DMS53 treated with DMSO at 0.1 percent for 48 hours (cell line): Measurements from ENCODE around the gene FGF19.

Experiments used
- DNase-seq: peaks from one replicate; lab custom pipeline; 2025; ENCODE audit not compliant: unreplicated experiment; lab: John Stamatoyannopoulos, UW

Gene FGF19, protein sequence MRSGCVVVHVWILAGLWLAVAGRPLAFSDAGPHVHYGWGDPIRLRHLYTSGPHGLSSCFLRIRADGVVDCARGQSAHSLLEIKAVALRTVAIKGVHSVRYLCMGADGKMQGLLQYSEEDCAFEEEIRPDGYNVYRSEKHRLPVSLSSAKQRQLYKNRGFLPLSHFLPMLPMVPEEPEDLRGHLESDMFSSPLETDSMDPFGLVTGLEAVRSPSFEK

DNA sequence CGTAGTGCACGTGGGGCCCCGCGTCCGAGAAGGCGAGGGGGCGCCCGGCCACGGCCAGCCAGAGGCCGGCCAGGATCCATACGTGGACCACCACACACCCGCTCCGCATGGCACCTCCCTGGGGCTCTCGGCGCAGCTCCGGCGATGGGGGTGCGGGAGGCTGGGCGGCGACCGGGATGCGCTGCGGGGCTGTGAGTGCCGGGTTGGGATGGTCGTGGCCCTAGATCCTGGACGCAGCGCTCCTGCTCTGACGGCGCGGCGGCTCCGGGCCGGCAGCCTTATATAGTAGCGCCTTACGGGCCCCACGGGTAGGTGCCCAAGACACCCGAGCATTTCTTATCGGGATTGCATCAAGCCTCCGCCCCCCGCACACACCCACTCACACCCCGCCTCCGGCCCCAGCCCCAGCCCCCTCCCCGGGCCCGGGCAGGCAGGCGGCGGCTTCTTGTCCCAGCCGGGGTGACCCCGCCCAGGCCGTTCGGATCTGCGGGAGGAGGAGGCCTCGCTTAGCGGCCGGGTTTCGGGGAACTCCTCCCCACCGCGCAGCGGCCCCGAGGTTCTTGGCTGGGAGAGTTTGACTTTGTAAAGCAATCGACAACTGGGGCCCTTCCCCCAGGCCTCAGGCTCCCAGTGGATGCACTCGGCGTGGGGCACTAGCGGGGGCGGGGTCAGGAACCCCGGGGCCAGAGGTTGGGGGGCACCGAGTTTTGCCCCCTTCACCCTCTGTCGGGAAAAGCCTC is at the start of gene FGF19:
FGF19 (minus strand) TSS at position 255 of the 740 bp plus-strand sequence; CDS start at position 109, 146 bp downstream.
- DNase-seq: no peak

DNA sequence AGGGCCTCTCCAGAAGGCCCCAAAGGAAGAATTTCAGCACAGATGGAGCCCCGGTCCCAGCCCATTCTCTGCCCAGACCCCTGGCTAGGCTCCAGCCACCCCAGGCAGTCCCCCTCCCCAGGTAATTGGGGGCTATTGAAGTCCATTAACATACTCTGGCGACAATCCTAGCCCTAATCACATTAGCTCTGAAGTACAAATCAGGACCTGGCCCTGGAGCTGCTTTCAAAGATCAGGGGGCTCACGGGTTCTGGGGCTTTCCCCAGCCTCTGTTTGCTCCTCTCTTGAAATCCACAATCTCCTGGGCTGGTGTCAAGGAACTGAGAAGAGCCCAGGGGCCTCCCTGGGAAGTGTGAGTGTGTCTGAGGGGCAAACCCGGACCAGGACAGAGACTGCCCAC is 49.1 kb upstream of the FGF19 start:
- no peak for DNase-seq

DNA sequence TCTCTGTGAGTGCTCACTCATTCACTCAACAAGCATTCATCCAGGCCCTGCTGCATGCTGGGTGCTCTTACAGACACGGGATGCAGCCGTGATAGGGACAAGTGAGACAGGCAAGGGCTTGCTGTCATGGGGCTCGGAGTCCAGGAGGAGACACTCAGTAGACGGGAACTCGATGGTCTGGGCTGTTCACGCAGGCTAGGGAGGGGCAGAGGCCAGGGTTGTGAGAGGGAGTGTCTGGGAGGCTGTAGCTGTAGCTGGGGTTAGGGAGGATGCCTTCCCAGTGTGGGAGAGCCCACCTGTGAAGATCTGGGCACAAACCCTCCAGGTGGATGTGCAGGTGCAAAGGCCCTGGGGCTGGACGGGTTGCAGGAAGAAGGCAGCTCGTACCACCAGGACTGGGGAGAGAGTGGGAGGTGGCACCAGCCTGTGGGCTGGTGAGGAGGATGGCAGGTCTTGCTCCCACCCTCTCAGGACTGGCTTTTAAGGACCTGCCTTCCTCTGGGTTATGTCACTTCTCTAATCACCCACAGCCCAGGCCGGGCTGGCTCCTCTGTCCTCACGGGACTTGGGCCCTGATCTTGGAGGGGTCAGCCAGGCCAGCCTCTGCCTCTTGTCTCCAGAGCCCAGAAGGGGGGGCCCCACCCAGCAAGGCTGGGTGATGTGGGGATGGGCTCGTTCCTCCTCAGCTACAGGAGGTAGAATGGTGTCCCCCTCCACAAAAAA is 47.2 kb upstream of the FGF19 start:
- no peak for DNase-seq

DNA sequence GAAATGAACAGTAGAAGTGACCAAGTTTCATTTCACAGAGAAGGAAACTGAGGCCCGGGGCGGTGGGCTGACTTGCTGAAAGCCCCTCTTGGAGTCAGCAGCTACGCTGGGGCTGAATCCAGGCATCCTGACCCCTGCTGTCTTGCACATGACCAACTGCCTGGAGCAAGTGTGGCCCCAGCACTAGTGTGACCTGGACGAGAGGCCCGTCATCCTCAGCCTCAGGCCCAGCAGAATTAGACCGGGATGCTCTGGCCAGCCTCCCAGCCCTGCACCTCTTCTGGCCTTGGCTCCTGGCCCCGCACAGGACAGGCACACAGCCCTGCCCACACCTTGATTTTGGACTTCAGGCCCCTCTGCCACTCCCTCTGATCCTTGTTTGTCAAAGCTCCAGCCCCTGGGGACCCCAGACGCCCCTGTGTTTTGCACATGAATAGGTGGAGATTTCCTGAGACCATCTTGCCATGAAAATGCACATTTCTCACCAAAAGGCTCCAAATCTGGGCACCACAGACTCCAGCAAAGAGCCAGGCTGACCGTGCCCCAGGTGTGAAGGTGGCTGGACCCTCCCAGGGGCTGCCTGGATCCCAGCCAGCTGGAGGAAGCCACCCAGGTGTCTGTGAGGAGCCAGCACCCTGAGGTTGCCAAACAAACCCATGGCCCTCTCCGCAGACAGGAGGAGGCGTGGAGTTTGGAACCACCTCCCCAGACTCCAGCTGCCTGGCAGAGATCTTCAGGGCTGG is 46.5 kb upstream of the FGF19 start:
- DNase-seq: no peak

DNA sequence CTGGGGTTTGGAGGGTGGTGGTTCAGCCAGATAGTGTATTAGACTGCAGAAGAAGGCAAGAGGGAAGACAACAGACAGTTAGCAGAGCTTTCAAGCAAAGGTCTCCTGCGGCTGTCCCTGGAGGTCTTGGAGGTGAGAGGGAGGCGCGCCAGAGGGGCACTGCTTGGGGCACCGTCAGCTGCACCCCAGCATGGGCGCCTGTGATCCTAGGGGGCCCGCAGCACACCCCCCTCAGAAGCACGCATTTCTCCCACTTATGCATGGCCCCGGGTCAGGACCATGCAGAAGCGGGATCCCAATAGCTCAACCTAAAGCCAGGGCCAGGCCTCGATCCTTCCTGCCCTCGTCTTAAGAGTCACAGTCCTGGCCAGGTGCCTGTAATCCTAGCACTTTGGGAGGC is 44.8 kb upstream of the FGF19 start:
- no peak for DNase-seq

DNA sequence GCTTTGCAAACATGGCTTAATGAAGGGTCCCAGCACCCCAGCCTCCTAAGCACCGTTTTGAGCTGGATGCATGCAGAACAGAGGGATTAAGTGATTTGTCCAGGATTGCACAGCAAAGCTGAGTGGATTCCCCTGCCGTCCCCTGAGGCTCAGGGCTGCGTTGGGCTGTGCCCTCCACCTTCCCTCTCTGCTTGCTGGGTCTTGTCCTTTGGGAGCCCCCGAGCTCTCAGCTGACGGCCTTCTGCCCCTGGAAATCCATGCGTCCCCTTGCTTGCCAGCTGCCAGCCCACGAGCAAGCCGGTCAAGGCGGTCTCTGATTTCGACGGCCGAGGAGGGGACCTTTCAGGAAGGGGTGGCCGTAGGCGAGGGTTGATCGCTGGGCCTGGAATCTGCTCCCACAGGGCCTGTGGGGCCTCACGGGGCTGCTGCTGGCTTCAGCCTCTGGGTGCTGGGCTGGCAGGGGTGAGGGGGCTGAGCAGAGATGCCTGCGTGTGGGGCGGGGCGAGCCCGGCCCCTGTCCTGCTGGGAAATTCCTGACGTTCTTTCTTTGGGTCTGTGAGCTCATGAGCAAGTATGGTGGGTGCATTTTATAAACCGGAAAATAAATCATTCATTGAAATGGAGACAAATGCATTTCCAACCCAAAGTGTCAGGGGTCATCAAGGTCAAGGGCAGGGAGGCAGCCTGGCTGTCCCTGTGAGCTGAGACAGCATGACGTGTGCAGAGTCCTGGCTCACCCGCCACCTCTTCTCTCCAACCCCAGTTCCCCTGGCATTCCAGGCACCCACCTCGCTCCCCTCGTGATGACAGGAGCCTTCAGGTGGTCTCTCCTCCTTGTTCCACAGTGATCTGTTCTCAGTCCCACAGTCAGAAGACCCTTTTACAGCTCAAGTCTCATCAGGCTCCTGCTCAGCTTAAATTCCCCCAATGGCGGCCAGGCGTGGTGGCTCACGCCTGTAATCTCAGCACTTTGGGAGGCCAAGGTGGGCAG is 43.2 kb upstream of the FGF19 start:
- DNase-seq: no peak

DNA sequence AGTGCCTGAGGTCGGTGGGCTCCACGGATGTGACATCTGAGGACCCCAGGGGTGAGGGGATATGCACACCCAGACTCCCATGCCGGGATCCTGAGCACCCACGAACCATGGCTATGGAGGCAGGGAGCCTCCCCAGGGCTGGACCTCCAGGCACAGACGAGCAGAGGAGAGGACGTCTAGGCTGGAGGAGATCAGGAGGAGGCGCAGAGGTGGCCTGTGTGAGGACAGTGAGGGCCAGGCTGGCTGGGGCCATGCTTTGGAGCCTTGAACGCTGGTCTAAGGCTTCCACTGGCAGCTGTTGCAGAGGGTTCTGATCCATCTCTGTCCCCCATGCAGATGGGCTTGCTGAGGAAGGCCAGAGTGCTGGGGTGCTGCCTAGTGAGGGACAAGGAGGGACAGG is 42.3 kb upstream of the FGF19 start:
- no peak for DNase-seq

DNA sequence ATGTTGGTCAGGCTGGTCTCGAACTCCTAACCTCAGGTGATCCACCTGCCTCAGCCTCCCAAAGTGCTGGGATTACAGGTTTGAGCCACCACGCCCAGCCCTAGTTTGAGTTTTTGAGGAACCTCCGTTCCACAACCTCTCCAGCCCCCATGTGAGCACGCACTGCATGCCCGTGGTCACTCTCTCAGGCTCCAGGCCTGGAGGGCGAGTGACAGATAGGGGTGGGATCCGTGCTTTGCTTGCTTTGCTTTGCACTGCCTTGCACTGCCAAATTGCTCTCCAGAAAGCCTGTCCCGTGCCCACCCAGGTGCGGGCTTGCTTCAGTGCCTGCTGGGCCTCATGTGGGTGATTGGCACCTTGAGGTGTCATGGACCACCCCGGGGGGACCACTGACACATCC is 41.4 kb upstream of the FGF19 start:
- no peak for DNase-seq

DNA sequence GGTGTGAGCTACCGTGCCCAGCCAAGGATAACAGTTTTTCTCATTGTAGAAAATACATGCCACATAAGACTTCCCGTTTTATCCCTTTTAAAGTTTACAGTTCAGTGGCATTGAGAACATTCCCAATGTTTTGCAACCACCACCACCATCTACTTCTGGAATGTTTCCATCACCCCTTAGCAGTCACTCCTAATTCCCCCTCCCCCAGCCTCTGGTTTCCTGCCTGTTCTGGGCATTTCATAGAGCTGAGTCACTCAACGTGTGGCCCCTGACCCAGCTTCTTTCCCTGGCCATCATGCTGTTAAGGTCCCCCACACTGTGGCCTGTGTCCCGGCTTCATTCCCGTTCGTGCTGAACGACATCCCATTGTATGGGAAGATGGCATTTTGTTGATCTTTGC is 40.6 kb upstream of the FGF19 start:
- DNase-seq: no peak

DNA sequence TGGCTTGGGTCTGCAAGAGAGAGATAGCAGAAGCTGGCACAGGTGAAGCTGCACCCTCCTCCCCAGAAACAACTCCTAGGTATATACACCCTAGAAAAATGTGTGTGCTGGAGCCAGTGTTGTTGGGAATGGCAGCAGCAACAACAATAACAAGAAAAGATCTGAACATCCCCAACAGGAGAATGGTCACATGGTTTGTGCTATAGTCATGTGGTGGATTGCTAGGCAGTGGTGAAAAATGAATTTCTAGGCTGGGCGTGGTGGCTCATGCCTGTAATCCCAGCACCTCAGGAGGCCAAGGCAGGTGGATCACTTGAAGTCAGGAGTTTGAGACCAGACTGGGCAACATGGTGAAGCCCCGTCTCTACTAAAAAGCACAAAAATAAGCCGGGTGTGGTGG is 31.0 kb upstream of the FGF19 start:
- DNase-seq: no peak

DNA sequence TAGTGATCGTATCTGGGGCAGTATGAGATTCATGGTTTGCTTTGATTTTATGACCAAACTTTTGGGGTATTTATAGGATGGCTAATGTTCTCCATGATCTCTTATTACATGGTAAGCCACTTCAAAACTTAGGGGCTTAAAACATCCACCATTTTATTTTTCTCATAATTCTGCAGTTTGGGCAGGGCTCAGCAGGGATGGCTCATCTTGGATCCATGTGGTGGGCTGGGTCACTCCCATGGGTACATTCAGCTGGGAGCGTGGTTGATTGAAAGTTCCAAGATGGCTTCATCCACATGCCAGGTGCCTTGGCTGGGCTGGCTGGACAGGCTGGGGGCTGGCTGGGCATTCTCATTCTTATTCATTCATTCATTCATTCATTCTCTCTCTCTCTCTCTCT is 30.5 kb upstream of the FGF19 start:
- DNase-seq: no peak

DNA sequence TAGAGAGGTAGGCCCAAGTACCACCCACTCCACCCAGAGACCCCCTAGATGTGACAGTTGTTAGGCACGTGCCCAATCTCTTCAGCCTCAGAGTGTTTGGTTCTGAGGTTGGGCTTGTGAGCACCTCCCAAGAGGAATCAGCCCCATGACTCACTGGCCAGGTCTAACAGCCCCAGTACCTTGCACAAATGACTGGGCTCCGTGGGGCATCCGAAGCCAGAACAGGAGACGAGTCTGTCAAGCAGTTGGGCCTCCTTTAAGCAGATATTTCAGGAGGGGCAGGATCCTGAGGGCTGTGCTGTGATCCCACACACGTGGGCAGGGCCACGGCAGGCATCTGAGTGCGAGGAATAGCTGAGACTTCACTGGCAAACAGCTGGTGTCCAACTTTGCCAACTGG is 29.1 kb upstream of the FGF19 start:
- no peak for DNase-seq

DNA sequence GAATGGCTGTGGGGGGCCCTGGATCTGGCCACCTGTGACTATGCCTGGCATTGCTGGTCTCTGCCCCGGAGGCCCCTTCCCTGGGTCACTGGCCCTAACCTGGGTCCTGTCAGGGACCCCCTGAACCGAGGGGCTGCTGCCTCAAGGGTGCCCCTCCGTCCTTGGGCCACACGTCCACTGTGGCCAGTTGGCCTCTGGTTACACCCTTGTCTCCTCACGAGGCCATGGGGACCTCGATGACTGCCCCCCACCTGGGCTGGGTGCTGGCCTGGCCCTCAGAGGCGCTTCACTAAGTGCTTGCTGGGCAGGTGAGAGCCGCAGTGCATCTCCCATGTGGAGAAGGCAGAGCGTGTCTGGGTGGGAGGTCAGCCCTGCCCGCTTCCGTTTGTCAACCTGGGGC is 27.3 kb upstream of the FGF19 start:
- no peak for DNase-seq

DNA sequence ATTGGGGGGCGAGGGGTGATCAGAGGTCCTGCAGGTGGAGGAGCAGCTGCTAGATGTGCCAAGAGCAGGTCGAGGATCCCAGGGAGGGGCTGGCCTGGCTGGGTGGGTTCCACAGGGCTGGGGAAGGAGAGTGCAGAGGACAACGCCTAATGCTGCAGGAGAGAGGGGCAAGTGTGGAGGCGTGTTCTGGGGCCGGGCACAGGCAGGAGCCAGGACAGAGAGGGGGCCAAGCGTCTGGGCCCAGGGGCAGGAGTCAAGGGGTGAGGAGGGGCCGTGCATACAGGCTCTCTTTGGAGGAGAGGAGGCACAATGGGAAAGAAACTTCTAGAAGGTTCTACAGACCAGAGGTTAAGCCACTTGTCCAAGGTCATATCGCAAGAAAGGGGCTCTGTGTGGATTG is 26.7 kb upstream of the FGF19 start:
- no peak for DNase-seq

DNA sequence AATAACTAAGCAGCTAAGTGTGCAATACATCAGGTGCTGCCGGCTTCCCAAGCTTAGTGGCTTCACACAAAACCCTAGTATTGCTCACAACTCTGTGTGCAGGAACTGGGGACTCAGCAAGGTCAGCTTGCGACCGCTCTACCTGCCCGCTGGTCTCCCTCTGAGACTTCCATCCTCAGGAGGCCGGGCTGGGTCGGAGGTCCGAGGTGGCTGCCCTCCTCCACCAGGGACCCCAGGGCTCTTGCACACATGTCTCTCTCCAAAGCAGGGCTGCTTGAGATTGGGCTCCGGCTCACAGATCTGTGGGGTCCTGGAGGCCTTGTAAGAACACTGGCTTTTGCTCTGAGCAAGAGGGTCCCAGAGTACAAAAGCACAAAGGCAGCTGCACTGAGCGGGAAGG is 25.4 kb upstream of the FGF19 start:
- no peak for DNase-seq

DNA sequence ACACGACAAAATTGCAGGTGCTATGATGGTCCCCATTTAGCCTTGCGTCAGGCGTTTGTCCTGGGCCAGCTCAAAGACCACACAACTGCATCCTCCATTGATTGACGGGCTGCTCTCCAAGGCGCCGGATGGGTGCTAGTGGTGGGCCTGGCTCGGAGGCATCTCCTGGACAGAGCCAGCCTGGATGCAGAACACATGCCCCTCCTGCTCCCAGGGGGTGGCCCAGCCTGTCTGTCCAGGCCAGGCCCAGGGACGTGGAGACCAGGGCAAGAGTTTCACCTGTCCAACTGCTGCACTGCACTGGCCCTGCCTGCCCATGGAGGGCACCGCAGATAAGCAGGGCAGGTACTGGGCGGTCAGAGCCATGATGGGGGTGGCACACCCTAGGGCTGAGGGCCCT is 23.4 kb upstream of the FGF19 start:
- DNase-seq: no peak

DNA sequence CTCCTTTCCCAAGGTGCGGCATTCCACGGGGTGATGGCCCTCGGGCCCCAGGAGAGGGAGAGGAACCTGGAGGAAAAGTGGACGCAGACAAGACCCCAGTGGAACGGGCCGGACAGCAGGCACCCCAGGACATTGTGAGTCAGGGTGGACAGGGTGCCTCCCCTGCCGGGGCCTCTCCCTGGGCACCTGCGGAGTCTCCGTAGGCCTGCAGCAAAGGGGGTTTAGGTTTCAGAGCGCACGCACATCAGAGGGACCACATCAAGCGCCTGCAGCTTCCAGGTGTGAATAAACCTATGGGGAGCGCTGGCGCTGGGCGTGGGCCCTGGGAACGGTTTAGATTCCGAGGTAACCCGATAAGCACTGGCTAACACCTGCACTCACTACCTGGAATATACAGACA is 22.7 kb upstream of the FGF19 start:
- DNase-seq: no peak

DNA sequence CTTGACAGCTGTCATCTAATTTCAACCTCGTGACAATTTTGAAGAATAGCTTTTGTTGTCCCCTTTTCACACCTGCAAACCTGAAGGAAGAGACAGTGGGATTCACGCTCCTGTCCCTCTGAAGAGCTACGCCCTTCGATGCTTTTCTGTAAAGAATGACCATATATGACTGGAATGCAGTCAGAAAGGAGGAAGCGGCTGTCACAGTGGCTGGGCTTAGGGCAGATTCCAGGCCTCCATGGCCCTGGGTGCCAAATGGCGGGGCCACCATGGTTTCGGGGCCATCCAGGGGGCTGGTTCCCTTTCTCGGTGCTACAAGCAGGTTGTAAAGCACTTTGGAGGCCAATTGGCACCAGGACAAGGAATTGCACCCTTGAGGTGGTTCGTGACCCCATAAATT is 22.2 kb upstream of the FGF19 start:
- DNase-seq: no peak

DNA sequence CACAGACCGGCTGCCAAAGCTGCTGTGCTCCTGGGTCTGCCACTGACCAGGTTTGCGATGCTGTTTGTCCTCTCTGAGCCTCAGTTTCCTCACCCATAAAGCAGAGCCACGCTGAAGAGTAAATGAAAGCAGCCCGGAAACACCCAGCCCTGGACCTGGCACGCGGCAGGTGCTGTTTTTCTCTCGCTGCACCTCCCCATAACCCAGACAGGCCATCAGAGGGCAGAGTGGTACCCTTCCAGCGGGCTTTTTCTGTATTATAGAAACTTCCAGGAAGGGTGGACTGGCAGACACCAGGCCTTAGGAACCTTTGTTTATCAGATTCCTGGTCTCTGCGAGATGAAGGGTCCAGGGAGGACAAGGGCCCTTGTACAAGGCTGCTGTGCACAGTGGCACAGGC is 17.9 kb upstream of the FGF19 start:
- DNase-seq: no peak

DNA sequence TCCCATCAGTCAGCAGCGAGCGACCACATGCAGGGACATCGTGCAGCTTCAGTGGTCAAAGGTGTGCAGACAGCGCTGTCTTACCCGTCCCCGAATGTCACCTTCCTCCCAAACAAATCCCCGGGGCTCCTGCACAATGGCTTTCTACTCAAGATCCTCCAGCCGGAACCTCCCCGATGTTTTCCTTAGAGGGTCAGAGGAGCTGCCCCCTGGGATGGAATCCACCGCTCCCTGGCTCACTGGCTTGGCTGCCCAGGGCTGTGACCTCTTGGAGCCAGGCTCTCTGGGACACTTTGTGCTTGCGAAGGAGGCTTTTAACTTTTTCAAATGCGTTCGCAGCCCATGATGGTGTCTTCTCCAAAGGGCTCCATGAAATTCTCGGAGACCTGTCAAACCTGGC is 17.3 kb upstream of the FGF19 start:
- DNase-seq: no peak
